Sigmoid colon (tissue), 4 donors: ENCODE measurements around the gene DEFB131A.
"Not testable (repeated sequence)": the region's sequence is repeated elsewhere in the genome, so short reads cannot be mapped to it uniquely, and the experiment has no call there.

Experiments used
- EP300 ChIP-seq, 4 donors: sonication (generic); formaldehyde crosslinking; IDR thresholded peaks; one replicate each; pipeline ENCODE4 v1.6.1; 2017; ENCODE audit warnings: antibody characterized with exemption in 4 of 4
- POLR2A ChIP-seq, 2 donors: fragments of 450-650 bp; IDR thresholded peaks; one replicate each; pipeline ENCODE4 v1.6.1; 2016; ENCODE audit warnings: antibody characterized with exemption in 2 of 2, mild to moderate bottlenecking in 2 of 2, moderate library complexity in 2 of 2
- POLR2AphosphoS5 ChIP-seq, 4 donors: sonication (generic); formaldehyde crosslinking; IDR thresholded peaks; one replicate each; pipeline ENCODE4 v1.6.1; 2017; ENCODE audit warnings: antibody characterized with exemption in 4 of 4
- TF ChIP-seq, protein P1 (sequence below), 4 experiments: fragments of 450-650 bp in 3 of 4; fragments of 200-600 bp in 1 of 4; IDR thresholded peaks; one replicate each; pipeline ENCODE4 v1.5.1; 2016 to 2019; ENCODE audit warnings: antibody characterized with exemption in 4 of 4, mild to moderate bottlenecking in 3 of 4, moderate library complexity in 2 of 4

DNA sequence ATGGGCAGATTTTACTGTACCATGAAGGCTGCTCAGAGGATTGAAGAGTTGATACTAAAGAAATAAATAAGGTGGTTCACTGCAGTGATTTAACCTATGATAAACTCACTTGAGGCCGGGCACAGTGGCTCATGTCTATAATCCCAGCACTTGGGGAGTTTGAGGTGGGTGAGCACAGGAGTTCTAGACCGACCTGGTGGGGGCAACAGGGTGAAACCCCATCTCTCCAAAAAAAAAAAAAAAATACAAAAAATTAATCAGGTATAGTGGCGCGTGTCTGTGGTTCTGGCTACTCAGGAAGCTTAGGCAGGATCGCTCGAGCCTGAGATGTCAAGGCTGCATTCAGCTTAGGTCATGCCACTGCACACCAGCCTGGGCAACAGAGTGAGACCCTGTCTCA is 467 bp downstream of the DEFB131A start:
- not testable (repeated sequence) for TF ChIP-seq POLR2A, POLR2AphosphoS5, EP300 (IDR thresholded peaks at IDR 0.05)
- TF ChIP-seq, protein P1, sequence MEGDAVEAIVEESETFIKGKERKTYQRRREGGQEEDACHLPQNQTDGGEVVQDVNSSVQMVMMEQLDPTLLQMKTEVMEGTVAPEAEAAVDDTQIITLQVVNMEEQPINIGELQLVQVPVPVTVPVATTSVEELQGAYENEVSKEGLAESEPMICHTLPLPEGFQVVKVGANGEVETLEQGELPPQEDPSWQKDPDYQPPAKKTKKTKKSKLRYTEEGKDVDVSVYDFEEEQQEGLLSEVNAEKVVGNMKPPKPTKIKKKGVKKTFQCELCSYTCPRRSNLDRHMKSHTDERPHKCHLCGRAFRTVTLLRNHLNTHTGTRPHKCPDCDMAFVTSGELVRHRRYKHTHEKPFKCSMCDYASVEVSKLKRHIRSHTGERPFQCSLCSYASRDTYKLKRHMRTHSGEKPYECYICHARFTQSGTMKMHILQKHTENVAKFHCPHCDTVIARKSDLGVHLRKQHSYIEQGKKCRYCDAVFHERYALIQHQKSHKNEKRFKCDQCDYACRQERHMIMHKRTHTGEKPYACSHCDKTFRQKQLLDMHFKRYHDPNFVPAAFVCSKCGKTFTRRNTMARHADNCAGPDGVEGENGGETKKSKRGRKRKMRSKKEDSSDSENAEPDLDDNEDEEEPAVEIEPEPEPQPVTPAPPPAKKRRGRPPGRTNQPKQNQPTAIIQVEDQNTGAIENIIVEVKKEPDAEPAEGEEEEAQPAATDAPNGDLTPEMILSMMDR (IDR thresholded peaks at IDR 0.05): not testable (repeated sequence)
